Urothelium cell line (cell line): ENCODE data around the gene AP4E1.
"Not testable (repeated sequence)": the region's sequence is repeated elsewhere in the genome, so short reads cannot be mapped to it uniquely, and the experiment has no call there.

Experiments used
- DNase-seq: peaks from one replicate; pipeline ENCODE4 v3.0.0; 2011; ENCODE audit warnings: low spot score, mixed read lengths
- FAIRE-seq: peaks from 2 replicates; lab custom pipeline; 2011; peaks lifted over from hg19 to GRCh38; lab: Jason Lieb, UNC

AP4E1 gene

GRCh38 chr15:50888054-50888453 is 20.4 kb upstream of the AP4E1 start:
- FAIRE-seq, result no peak
- DNase-seq, result no peak

GRCh38 chr15:50889589-50889988 is 18.9 kb upstream of the AP4E1 start:
- FAIRE-seq (no peak), DNase-seq (no peak)

- DNase-seq, result no peak
- FAIRE-seq, result no peak
Measured at GRCh38 chr15:50890751-50891150, 17.7 kb upstream of the AP4E1 start.

GRCh38 chr15:50891159-50891558 is 17.3 kb upstream of the AP4E1 start:
- DNase-seq (no peak), FAIRE-seq (no peak)

- DNase-seq (no peak), FAIRE-seq (no peak)
Measured at GRCh38 chr15:50893976-50894375, 14.5 kb upstream of the AP4E1 start.

- FAIRE-seq, DNase-seq: not testable (repeated sequence)
Measured at GRCh38 chr15:50901390-50901789, 7.1 kb upstream of the AP4E1 start.

GRCh38 chr15:50904211-50904610 is 4.3 kb upstream of the AP4E1 start:
- DNase-seq, result no peak
- FAIRE-seq, result no peak

- FAIRE-seq, result no peak
- DNase-seq, result no peak
Measured at GRCh38 chr15:50905055-50905454, 3.4 kb upstream of the AP4E1 start.

- FAIRE-seq, result no peak
- no peak for DNase-seq
Measured at GRCh38 chr15:50906954-50907600, 1.4 kb upstream of the AP4E1 start.

GRCh38 chr15:50907601-50908208 is 778 bp upstream of the AP4E1 start:
- DNase-seq (no peak), FAIRE-seq (no peak)

- no peak for FAIRE-seq
- no peak for DNase-seq
Measured at GRCh38 chr15:50909010-50909317, 481 bp downstream of the AP4E1 start.

- DNase-seq, FAIRE-seq: not testable (repeated sequence)
Measured at GRCh38 chr15:50910426-50910795, 1.9 kb downstream of the AP4E1 start.

GRCh38 chr15:50911001-50911400 is 2.5 kb downstream of the AP4E1 start:
- no peak for DNase-seq
- no peak for FAIRE-seq

- DNase-seq, result no peak
- no peak for FAIRE-seq
Measured at GRCh38 chr15:50911621-50912020, 3.1 kb downstream of the AP4E1 start.

- DNase-seq, result no peak
- no peak for FAIRE-seq
Measured at GRCh38 chr15:50916400-50916799, 7.9 kb downstream of the AP4E1 start.

GRCh38 chr15:50919359-50919758 is 10.9 kb downstream of the AP4E1 start:
- not testable (repeated sequence) for DNase-seq, FAIRE-seq

GRCh38 chr15:50925281-50925680 is 16.8 kb downstream of the AP4E1 start:
- DNase-seq (no peak), FAIRE-seq (no peak)

- no peak for DNase-seq
- FAIRE-seq, result no peak
Measured at GRCh38 chr15:50929062-50929461, 20.6 kb downstream of the AP4E1 start.

GRCh38 chr15:50930792-50931191 is 22.3 kb downstream of the AP4E1 start:
- FAIRE-seq (no peak), DNase-seq (no peak)

GRCh38 chr15:50933341-50933740 is 24.9 kb downstream of the AP4E1 start:
- DNase-seq (no peak), FAIRE-seq (no peak)

- DNase-seq, result no peak
- FAIRE-seq, result no peak
Measured at GRCh38 chr15:50938525-50938924, 30.0 kb downstream of the AP4E1 start.

GRCh38 chr15:50939911-50940310 is 31.4 kb downstream of the AP4E1 start:
- FAIRE-seq (no peak), DNase-seq (no peak)

GRCh38 chr15:50940506-50940905 is 32.0 kb downstream of the AP4E1 start:
- DNase-seq (no peak), FAIRE-seq (no peak)
